Measurements from ENCODE around the gene THAP10. TPM values are rescaled to one million over a fixed set of nuclear protein-coding genes. Genes with fewer than 3 reads are reported as not detected.
A peak's percentile ranks its signal among the peaks of the same experiment; 100 is the strongest.
"Not testable (repeated sequence)": the region's sequence is repeated elsewhere in the genome, so short reads cannot be mapped to it uniquely, and the experiment has no call there.

The THAP10 gene
- total RNA-seq, 1 donor from 2014 or later = 0.93 TPM

DNA sequence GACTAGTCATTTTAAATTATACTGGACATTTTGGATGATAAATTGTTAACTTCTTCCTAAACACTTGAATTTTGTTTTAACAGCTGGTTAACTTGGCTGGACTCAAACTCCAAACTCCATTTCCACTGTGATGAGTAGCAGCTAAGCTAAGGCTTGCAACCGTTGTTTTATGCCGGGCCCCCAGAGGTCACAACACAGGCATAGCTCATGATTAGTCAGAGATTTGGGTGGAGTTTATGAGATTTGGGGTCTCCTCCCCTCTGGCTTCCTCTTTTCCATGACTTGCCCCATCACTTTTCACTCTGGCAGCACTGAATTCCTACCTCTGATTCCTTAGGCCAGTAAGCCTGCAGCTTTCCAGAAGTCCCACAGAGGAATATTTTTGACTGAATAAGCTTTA lies 12.8 kb downstream of the THAP10 start:
- DNase-seq (ENCODE audit: low spot score) (no peak), ATAC-seq (no peak)

DNA sequence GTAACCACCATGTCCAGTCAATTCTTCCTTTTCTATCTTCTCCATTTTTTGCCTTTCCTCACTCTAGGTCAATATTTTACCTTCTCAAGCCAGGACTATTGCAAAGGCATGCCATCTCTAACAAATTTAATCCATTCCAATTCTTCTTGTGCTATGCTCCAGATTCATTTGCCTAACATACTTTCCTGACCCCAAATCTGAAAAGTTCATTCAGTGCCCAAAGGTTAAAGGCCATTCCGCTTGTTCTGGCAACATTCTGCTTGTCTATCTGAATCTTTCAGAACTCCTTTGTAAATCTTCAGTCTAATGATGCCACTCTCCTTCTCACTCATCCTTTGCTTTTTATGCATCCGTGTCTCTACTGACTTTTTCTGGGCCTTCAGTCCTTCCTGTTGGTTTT lies 15.6 kb downstream of the THAP10 start:
- ATAC-seq (peak; percentile 68), DNase-seq (ENCODE audit: low spot score) (no peak)

DNA sequence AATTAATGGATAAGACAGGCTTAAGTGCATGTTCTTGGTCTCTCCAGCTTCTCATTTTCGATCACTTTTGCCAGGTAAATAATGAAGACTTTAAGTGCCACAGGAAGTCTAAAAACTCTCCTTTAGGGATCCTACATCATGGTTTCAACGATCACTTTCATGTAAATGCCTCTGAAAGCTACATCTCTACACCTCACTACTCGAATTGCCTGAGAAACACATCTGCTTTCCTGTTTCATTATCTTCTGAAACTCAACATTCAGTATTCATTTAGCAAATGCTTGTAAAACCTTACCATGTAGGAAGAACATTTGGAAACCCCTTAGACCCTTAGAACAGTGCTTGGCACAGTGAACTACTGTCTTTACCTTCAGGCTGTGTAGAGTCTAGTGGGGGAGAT lies 16.2 kb downstream of the THAP10 start:
- DNase-seq (ENCODE audit: low spot score) (no peak), ATAC-seq (no peak)

DNA sequence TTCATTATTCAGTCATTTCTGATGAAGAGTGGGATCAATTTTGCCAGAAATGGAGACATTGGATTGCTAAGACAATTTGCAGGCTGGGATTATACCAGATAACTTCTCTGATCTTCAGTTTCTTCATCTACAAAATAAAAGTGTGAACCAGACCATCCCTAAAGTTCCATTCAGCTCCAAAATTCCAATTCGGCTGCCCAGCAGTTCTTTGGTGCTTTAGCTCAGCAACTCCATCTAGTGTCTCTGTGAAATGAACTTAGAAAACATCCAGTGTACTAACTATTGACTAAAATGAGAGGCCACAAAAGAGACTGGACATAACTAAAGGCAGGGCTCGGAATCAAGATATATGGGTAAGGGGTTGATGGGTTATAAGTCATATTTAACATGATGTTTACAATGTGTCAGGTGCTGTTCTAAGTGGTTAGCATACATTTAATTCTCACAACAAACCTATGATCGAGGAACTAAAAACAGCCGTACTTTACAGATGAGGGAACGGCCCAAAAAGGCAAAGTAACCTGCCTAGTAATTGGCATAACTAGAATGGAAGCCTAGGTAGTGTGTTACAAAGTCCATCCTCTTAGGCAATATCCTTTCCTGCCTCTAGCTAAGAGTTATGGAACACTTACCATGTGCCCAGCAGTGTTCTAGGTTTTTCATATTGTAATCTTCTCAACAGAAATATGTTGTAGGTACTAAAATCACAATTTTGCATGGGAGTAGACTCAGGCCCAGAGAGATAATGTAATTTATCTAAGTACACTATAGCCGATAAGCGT lies 17.0 kb downstream of the THAP10 start:
- ATAC-seq (peak; percentile 89), DNase-seq (ENCODE audit: low spot score) (no peak)

DNA sequence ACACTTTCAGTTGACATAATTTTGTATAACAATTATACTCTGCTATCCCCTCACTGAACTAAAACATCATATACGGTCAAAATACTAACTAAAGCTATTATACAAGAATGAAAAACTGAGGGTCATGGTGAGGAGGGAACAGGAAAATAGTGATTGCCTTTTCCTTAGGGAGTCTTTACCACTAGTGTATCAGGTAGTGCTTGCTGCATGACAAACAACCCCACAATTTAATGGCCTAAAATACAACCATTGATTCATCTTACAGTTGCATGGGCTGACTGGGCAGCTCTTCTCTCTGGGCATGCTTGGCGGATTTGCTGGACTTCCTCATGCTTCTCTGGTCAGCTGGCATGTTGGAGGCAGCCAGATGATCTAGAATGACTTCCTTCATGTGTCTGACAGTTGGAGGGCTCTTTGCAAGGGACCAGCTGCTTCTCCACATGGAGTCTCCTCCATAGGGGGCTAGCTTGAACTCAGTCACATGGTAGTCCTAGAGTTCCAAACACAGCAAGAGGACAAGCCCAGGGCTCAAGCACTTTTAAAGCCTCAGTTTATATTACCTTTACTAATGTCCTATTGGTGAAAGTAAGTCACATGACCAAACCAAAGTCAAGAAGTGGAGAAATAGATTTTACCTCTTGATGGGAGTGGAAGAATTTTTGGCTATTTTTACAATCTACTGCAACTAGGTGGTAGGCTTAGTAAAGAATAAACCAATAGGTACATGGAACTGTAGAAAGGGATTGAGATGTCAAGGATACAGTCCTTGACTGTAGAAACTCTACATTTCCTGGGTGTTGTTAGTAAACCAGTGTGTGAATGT lies 18.8 kb downstream of the THAP10 start:
- DNase-seq (ENCODE audit: low spot score) = no peak
- ATAC-seq = no peak

DNA sequence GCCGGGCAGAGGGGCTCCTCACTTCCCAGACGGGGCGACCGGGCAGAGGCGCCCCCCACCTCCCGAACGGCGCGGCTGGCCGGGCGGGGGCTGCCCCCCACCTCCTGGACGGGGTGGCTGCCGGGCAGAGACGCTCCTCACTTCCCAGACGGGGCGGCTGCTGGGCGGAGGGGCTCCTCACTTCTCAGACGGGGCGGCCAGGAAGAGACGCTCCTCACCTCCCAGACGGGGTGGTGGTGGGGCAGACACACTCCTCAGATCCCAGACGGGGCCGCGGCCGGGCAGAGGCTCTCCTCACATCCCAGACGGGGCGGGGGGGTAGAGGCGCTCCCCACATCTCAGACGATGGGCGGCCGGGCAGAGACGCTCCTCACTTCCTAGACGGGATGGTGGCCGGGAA lies 20.7 kb downstream of the THAP10 start:
- not testable (repeated sequence) for ATAC-seq; DNase-seq (ENCODE audit: low spot score)

DNA sequence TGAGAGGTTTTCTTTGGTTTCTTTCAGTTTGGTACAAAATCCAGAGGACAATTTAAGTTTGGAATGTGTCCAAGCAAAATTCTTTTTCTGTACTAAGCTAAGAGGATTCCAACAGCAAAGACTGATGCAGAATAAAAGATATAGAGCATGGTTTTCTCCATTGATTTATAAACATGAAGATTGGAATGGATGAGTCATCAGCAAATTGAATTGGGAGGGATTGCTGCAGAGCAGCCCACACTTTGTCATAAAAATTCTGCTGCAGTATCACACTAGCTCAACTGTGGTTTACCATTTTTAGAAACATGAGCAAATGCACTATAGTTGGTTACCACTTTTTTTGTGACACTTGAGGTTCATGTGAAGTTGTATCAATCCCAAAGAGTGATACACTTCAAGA lies 22.2 kb downstream of the THAP10 start:
- DNase-seq (ENCODE audit: low spot score) (no peak), ATAC-seq (no peak)

DNA sequence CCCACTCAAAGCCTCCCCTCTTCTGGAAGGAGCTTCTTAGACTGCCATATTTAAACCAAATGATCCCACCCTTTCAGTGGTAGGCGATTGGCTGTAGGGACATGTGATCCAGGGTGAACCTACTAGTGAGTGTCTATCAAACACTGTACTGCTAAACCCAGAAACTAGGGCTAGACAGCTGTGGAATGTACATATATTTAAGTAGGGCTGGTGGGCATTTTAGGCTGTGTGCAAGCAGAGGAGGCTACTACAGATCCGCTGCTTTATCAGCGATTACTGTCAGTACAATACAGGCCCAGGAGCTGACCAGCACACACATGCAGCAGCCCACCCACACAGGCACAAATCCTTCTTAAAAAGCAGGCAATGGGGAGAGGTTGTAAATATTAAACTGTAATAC lies 22.9 kb downstream of the THAP10 start:
- DNase-seq (ENCODE audit: low spot score) = no peak
- ATAC-seq = no peak

DNA sequence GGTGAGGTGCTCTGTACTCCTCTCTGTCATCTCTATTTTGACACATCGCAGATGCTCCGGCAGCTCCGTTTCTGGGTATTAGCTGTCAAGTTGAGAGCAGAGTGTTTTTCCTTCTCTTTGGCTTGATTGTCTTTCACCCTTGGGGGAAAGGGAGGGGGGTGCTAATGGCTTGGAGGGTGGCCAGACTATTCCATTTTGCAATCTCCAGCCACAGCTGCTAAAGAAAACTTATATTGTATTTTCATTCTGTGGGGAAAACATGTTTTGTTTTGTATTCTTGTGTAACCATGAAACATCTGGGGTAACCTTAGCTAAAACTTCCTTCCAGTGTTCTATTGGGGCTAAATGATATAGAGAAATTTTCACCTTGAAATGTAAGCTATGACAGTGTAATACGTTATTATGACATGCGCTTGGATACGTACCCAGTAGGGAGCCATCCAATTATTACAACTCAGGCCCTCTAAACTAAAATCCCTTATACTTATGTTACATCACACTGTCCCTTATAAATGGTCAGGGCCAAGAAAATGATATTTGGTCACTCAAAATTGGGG lies 24.2 kb downstream of the THAP10 start:
- DNase-seq (ENCODE audit: low spot score) (no peak), ATAC-seq (no peak)

DNA sequence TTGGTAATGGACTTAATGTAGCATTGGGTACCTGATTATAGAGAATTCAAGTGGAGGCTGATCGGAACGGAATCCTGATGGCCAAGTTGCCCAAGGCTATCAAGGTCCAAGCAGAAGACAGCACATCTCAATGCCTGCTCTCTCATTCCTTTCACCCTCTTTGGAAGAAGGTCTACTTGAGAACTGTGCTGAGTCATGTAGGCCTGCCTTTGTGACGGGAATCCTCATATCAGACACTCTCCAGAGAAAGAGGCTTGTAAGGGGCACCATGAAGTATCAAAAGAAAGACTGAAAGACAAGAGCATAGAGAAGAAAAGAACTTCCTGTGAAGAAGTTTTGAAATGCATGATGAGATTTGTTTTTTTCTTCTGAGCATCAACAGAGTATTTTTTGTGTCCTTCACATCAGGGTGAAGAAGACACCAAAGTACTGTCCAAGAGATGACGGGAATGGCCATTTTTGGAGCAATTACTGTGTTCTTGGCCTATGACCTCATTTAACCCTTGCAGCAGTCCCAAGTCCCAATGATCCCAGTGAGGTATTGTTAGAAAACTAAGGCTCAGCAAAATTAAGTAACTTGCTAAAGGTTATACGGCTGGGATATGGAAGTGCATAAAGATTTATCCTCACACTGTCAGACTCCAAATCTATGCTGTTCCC lies 25.1 kb downstream of the THAP10 start:
- no peak for DNase-seq (ENCODE audit: low spot score)
- ATAC-seq = no peak

DNA sequence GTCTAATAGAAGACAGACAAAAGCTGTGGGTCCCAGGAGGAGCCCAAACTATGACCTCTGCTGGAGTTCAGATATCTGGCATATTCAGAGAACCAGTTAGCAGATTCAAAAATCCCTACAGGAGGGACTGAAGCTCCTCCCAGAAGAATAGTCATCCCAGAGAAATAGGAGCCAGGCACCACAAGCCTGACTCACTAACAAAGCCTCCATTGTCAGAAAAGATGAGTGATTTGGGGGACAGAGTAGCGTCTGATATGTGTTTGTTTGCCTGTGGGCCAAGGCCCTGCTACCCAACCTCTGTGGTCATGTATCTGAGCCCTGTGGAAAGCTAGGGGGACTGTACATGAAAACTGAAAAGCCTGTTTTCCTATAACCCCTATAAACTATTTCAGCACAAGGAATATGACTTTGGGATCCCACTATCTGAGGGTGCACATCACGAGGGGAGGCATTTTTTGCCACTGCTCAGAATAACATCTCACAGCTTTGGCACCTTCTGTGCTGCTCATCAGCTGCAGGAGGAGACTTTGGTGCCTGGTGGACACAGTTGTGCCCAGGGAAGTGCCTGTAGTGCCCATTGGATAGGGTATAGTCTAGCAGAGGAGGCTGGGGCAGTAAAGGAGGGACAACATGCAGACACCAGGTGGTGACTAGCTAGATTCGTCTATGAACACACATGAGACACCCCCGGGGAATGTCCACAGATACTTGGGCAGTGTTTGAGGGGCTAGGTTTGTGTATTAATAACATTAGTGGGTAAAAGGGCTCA lies 28.6 kb downstream of the THAP10 start:
- DNase-seq (ENCODE audit: low spot score) (no peak), ATAC-seq (no peak)

DNA sequence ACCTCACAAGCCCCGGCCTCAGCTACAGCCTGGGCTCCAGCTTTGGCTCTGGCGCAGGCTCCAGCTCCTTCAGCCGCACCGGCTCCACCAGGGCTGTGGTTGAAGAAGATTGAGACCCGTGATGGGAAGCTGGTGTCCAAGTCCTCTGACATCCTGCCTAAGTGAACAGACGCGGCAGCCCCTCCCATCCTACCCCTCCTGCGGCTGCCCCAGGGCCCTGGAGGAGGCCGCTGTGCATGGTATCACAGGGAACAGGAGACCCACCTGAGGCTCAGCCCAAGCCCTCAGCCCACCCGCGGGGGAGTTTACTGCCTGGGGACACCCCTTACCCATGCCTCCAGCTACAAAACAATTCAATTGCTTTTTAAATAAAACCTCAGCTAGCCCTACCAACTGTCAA lies 32.2 kb downstream of the THAP10 start:
- ATAC-seq (no peak), DNase-seq (ENCODE audit: low spot score) (no peak)

DNA sequence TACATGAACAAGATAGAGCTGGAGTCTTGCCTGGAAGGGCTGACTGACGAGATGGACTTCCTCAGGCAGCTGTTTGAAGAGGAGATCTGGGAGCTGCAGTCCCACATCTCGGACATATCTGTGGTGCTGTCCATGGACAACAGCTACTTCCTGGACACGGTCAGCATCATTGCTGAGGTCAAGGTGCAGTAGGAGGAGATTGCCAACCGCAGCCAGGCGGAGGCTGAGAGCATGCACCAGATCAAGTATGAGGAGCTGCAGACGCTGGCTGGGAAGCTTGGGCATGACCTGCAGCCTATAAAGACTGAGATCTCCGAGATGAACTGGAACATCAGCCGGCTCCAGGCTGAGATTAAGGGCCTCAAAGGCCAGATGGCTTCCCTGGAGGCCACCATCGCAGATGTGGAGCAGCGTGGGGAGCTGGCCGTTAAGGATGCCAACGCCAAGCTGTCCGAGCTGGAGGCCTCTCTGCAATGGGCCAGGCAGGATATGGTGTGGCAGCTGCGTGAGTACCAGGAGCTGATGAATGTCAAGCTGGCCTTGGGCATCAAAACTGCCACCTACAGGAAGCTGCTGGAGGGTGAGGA lies 32.8 kb downstream of the THAP10 start:
- ATAC-seq = no peak
- no peak for DNase-seq (ENCODE audit: low spot score)

DNA sequence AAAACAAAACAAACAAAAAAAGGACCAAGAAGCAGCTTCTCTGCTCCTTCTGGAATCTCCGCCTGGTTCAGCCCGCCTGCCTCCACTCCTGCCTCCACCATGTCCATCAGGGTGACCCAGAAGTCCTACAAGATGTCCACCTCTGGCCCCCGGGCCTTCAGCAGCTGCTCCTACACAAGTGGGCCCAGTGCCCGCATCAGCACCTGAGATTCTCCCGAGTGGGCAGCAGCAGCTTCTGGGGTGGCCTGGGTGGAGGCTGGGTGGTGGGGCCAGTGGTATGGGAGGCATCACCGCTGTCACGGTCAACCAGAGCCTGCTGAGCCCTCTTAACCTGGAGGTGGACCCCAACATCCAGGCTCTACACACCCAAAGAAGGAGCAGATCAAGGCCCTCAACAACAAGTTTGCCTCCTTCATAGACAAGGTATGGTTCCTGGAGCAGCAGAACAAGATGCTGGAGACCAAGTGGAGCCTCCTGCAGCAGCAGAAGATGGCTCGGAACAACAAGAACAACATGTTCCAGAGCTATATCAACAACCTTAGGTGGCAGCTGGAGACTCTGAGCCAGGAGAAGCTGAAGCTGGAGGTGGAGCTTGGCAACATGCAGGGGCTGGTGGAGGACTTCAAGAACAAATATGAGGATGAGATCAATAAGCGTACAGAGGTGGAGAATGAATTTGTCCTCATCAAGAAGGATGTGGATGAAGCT lies 33.5 kb downstream of the THAP10 start:
- not testable (repeated sequence) for DNase-seq (ENCODE audit: low spot score)

DNA sequence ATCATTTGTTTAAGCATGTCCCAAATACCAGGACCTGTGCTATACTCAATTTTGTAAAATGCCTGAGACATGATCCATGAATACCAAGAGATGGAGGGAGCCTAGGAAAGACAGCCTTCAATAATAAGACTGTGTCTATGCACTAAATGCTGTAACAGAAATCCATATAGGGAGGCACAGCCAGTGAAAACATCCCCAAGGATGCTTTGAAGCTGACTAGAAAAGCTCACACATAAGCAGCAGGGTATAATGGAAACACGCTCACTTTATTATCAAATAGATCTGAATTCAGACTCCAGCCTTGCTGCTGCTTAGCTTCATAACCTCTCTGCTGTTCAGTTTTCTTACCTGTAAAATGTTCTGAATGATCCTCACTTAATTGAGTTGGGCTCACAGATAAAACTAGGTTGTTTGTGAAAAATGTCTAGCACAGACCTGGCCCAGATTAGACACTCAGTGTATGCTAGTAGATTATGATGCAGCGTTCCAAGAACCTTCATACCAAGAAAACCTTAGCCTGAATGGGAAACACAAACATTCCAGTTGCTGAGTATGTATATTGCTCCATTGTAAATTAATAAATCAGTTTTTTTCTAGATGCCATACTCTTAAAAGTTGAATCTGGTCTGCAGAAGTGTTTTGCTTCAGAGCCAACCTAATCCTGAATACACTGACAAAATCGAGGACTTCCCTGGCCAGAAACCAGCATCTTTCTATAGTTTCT lies 34.5 kb downstream of the THAP10 start:
- ATAC-seq (no peak), DNase-seq (ENCODE audit: low spot score) (no peak)

More for the DNA sequence above, 33.5 kb downstream of the THAP10 start:
- not testable (repeated sequence) for ATAC-seq

DNA sequence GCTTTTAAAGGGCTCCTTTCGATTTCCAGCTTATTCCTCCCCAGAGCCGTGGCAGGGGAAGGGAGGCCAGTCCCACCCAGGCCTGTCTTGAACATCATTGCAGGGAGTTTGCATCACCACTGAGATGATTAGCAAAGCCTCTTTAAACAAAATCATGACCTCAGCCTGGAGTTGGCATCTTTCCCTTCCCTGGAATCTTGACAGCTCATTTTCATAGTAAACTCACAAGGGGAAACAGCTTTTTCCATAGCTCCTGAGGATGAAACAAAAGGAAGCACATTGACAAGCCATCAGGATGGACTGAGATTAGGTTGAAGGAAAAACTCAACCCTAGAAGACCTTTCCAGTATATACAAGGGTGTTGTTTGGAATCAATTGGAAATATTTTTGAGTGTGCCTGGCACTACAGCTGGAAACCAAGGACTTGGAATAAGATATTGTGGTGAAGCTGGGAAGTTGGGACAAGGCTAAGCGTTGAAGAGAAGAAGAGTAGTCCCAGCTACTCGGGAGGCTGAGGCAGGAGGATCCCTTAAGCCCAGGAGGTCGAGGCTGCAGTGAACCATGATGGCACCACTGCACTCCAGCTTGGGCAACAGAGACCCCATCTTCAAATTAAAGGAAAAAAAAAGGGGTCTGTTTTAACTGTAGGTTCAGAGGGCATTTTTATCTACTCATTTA lies 35.2 kb downstream of the THAP10 start:
- ATAC-seq (peak; percentile 70), DNase-seq (ENCODE audit: low spot score) (peak; percentile 62)

DNA sequence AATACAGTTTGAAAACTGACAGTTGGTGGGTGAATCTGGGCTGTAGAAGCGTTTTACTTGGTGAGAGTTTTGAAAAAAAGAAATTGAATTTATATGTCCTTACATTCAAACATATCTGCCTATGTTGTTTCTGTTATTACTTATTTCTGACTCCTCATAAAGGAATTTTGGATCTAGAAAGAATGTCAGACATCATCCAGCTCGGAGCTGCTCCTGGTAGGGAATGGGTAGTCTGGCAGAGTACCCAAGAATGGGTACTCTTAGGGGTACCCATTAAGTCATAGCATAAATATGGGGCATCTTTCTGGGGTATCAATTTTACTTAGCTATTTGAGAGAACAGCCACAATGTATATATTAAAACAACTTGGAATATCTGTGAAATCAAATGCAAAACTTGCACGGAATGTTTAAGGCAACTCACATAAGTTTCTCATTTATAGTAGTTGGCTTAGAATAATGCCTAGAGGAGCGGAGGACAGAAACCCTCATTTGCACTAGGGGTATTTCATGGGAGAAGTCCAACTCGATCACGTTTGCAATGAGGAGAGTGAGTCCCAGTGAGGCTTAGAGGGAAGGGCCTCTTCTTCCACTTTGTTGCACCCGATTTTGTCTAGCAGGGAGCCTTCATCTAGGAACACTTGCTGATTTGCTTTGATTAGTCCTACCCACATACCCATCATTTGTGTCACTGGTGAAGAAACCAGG lies 35.9 kb downstream of the THAP10 start:
- ATAC-seq = no peak

DNA sequence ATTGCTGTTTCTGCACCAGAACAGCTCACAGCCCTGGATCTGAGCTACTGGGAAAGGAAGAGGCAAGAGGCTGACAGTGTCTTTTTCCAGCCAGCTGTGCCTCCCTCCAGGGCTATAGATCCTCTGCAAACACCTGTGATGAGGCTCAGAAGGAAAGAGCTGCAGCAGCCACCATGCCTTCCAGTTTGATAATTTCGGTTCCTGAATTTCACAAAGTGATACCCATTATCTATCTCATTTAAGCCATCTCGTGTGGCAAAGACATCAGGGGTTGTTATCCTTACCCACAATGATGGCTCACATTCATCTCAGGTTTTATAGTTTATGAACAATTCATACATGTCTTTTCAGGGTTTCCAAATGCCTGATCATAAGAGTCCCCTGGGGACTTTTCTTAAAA lies 36.5 kb downstream of the THAP10 start:
- no peak for DNase-seq (ENCODE audit: low spot score)
- ATAC-seq = no peak

More for the DNA sequence above, 35.9 kb downstream of the THAP10 start:
- DNase-seq (ENCODE audit: low spot score) = no peak
